LoVo (cell line): ENCODE data around the gene RIC8B.

Experiments used
- DNase-seq: peaks from one replicate; pipeline ENCODE4 v3.0.0-alpha.2; 2016; ENCODE audit warnings: low spot score

The RIC8B gene

DNA sequence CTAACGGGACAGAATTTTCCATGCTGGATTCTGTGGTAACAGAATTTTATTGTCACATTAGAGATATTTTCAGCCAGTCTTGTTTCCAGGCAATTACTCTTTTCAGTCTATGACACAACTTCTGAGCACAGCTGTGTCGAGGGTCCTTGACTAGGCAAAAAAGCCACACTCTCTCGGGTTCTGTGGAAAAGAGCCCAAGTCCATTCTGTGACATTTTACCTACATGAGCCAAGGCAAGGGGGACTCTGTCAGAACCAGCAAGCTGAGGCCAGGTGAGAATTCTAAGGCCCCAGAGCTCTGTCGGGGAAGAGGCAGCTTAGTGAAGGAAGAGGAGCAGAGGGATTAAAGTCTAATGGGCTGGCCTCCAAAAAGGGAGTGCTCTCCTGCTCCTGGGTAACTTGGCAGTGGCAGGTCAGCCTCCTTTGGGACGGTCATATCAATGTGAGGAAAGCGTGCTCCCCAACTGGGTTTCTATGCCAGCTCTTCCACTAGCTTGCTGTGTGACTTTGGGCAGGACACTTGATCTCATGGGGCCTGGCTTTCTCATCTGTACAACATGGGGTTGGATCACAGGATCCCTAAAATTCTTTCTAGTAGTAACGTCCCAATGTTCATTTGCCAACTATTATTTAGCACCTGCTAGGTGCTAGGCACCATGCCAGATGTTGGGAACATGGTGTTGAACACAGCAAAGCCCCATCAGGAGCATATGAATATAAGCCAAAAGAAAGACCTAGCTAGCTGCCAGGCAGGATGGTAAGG, 16.0 kb upstream of the RIC8B start:
- peak; percentile 50 for DNase-seq

DNA sequence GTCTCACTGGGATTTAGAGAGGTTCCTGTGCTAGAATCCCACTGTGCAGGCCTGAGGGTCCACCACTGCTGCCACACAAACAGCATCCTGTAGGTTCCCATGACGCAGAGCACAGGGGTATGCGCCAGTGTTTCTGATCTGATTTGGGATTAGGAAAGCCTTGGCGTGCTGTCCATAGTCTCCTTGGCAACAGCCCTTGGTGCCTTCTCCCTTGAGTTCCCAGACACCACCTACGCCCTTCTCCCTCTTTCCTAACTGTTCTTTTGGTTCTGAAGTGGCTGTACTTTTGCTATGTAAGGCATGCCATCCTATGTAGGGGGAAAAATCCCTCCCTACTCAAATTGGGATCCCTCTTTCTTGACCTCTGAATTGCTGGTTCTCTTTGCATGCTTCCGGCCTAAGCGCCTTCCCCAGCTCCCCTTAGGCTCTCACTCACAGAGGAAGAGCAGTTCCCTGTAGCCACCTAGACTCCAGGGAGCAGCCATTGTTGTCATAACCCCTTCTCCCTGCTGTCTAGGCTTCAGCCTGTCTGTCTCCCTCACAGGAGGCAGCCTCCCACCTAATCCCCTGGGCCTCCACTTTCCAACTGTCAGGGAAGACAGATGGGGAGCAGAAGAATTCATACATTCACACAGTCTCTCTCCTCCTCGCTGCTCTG, 14.8 kb upstream of the RIC8B start:
- no peak for DNase-seq

DNA sequence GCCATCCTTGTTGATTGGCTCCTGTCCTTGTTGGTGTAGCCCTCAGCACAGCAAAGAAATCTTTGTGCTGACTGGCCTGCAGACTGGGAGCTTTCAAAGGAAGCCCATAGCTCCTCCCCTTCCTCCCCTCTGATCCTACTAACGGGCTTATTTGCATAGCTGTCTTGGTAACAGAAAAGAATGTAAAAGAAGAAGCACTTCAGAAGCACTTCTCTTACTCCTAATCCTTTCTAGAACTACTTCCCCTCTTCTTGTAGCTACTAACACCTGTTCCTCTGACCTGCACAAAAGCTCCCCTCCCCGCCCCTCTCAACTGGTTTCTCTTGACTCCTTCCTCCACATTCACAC, 14.3 kb upstream of the RIC8B start:
- DNase-seq = no peak

DNA sequence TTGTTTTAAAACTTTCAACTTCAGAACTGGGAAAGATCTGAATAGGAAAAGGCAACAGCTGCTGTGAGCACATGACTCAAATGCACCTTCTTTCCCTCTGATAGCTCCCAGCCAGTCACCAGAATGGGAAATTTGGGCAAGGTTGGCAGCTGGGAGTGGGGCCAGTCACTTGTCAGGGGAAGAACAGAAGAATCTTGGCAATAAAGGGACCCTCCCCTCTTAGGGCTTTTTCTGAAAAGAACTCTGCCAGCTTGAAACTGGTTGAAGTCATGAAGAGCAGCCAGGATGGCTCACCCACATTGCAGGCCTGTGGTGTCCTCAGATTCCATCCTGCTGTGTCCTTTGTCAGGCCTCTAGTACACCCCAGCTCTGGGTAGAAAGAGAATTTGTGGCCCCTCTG, 10.3 kb upstream of the RIC8B start:
- no peak for DNase-seq

DNA sequence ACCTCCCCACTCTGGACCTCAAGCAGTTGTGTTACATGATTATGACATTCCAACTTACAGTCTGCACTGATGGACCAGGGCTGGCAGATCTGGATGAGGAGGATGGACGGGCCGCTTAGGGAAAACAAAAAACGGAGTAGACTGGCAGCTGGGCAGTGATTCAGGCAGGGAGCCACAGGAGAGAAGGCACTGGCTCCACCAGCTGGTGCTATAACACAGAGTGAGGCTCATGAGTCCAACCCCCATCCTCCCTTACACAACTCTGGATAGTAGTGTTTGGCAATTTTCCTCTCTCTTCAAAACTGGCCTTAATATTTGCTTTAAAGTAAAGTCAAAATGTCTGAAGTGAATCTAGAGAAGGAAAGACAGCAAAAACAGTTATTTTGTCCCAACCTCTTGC, 9.7 kb upstream of the RIC8B start:
- no peak for DNase-seq

DNA sequence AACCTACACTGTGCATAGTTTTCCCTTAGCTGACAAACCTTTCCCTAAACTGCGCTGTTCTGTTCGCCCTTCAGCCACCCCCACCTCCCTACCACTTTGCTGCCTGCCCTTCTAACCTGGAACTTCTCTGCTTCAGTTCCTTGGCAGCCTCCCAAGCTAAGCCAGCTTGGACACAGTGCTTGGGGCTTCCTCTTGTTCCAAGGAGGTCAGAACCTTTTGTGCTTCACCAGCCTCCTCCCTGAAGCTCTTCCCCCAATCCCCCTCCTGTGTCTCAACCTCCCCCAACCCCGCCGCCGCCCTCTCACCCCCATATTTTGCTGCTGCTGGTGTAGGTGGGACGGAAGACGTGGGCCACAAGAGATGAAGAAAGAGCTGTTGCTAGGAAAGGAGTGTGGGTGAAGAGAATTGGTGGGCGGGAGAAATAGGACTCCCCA, 8.1 kb upstream of the RIC8B start:
- DNase-seq = no peak

DNA sequence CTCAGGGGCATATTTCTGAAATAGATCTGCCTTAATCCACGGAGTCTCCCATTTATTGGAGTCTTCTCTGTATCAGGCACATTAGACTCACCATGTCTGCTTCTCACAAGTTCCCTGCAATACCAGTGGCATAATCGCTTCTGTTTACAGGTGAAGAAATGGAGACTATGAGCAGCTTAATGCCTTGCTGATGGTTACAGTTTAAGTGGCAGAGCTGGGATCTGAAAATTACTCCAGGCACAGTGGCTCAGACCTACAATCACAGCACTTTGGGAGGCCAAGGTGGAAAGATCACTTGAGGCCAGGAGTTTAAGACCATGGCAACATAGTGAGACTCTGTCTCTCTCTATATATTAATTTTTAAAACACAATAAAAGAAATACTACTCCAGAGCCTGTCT, 7.3 kb upstream of the RIC8B start:
- no peak for DNase-seq

DNA sequence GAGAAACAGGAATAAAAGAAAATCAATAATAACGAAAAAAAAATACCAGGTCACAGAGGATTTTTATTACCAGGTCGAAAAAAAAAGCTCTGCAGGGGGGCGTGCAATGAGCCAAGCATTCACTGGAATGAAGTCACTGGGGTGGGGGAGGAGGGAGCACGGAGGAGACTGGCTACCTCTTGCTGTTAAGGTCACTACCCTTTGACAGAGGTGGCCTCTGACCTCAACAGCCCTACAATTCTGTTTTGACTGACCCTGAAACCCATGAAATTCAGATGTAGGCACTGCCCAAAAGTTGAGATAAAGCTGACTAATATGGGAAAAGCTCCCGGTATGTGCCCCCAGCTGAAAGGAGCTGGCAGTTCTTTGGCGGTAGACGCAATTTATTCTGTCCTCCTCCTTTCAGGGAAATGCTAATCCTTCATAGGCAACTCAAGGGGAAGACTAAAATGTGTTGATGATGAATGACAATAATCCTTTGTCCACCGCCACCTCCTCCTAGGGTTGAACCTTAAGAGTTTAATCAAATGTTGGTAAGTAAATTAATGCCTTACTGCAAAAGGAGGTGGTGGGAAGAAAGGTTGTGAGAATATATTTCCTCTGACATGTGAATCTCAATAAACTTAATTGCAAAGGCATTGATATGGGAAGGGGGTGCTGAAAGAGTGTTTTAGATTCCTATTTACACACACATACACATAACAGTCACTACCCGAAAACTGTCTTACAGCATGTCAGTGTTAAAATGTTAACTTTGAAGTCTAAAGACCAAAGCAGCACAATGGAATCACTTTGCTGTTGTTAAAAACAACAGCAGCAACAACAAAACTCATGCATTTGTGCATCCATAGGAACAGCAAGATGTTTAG, 6.3 kb upstream of the RIC8B start:
- no peak for DNase-seq

DNA sequence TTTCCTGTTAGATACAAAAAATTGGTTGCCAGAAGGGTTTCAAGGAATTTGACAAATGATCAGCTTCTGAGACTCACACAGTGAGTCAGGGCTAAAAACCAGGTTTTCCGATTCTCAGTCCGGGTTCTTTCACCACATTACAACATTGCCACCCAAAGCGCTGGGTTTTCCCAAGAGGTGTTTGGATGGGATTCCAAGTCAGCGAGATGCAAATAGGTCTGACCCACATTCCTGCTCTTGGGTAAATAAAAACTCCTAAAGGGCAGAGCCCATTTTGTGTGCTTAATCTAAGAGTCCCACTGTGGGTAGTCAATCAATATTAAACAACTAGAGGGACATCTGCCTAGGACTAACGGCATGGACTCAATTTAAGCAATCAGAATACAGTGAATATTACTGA, 5.4 kb upstream of the RIC8B start:
- no peak for DNase-seq

DNA sequence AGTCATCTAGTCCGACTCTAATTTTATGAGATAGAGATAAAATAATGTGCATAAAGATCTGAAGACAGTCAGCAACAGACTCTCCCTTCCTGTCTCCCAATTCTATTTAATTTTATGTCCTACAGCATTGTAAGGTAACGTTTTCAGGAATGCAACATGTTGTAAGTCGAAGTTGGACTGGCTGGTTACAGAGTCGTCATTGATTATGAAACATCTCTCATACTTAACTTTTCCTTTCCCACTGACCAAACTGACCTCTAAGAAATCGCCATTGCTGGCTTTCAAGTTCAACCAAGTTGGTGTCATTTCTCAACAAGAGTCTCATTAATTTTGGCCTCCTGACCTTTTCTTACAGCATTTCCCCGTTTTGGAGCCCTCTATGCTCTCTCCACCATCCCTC, 4.9 kb upstream of the RIC8B start:
- no peak for DNase-seq

DNA sequence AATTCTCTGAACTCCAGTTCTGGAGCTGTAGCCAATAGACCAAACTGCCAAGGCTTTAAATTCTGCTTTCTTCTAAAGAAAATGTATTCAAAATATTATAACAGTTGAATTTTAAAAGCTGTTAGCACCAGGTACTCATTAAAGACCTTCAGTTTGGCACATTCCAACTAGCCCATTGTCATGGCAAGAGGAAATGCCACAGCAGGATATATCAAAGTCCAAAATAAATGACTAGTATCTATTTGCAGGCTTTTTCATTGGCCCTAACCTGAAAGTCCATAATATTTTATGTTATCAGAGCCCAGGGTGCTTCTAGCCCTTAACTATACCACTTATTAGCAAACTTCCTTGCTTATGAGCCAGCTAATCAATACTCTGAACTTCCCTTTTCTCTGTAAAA, 3.1 kb upstream of the RIC8B start:
- DNase-seq = peak; percentile 58

DNA sequence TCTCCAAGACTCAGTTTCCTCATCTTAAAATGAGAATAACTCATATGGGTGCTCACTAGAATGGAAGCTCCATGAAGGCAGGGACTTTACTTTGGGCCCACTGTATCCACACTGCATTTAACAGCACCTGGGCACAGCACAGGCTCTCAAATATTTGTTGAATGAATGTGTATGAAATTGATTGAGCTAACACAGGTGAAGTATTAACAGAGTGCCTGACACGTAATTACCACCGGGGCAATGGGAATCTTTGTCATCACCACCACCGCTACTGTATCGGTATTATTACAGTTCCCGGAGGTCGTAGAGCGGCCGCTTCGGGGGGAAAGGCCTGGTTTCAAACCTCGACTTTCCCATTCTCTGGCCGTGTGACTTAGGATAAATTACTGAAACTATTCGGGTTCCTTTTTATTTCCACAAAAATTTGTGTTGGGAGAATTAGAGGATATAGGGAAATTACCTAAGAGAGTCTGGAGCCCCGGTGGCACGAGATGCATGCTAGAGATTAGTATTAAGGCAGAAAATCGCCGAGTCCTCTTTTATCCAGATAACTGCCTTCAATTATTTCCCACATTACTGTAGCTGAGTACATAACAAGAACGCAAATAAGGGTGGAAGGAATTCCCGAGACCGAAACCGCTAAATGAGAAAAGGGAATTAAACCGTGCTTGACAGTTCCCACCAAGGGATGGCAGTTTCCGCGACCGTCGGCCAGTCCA, 1.0 kb upstream of the RIC8B start:
- no peak for DNase-seq

DNA sequence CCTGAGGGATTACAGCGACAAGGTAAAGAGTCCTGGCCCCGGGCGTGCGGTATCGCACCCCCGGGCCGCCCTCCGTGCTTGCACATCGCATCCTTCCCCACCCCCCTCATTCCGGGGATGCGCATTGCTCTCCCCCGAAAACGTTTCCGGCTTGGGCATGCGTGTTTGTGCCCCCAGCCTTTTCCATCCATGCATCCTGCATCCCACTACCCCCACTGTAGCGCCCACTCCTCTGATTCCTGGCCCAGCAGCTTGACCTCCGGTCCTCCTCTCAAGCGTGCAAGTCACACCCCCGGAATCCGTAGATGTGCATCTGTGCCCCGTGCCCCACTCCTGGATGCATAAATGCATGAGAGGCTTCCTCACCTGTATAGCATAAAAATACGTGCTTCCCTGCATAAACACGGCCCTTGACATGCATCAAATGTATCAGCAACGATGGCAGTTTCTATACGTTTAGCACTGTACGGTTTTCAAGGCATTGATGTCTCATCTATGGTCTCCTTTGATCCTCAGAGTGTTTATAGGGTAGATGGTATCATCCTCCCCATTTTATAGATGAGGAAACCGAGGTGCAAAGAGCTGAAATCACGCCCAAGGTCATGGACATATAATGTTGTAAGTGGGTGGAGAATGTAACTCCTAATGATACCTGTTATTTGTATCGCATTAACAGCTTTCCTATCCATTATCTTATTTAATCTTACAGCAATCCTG, 484 bp downstream of the RIC8B start:
- DNase-seq = no peak

DNA sequence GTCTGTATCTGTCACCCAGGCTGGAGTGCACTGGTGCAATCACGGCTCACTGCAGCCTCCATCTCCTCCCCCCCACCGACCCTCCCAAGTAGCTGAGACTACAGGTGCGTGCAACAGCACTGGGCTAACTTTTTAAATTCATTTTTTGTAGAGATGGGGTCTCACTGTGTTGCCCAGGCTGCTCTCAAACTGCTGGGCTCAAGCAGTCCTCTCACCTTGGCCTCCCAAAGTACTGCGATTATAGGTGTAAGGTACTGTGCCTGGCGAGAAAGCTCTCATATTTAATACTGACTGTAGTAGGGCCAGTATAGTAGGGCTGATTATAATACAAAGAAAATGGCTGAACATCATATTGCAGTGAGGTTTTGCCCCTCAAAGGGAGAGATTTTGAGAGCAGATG, 2.4 kb downstream of the RIC8B start:
- no peak for DNase-seq

DNA sequence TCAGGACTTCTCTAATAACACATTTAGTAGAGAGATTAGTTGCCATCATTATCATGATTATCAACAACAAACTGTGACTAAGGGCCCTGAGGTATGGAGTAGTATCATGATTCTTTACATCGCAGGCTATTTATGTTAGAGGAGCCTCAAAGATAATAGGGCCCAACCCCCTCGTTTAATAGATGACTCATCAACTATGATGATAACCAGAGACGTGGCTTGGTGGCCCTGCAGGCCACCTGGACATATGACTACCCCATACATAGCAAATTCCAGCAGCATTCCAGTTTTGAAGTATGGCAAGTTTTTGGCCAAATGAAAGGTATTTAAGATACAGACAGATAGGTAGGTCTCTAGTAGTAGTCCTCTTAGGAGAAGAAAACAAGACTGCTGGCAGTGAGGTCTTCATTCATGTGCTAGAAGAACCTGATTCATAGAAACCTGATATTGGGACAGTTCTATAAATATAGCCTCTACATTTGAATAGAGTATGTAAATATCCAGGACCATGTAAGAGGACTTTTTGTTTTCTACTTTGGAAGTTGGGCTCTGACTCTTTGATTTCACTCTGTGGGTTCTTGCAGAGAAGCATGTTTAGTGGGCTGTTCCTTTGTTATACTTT, 5.6 kb downstream of the RIC8B start:
- DNase-seq = peak; percentile 78

DNA sequence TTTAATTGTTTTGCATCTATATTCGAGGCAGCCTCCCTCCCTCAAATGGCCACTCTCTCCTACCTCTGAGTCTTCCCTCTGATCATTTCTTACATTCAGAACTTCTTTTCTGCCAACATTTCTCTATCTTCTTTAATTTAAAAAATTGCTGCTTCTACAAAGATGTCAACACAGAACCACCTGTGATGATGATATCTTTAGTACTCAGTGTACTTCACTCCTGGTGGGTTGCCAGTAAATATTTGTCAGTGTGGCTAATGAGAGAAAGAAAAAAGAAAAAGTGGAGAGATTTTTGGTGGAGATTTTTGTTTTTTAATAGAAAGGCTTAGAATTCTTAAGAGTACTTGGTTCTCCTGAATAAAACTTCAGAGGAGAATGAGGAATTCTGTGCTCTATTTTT, 8.1 kb downstream of the RIC8B start:
- DNase-seq = no peak

DNA sequence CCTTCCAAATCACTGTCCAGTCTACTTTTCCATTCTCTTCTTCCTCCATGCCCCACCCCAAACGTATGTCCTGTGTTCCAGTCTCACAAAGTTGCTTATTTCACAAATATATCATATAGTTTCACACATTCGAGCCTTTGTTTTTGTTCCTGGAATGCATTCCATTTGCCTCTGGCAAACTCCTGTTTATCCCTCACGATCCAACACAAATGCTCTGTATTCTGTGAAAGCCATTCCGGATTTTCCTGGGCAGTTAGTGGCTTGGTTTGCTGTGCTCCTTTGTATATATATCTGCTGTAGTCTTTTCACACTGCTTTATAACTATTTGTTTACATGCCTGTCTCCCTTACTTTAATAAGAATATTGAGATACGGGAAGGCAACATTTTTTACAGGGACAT, 9.0 kb downstream of the RIC8B start:
- no peak for DNase-seq

DNA sequence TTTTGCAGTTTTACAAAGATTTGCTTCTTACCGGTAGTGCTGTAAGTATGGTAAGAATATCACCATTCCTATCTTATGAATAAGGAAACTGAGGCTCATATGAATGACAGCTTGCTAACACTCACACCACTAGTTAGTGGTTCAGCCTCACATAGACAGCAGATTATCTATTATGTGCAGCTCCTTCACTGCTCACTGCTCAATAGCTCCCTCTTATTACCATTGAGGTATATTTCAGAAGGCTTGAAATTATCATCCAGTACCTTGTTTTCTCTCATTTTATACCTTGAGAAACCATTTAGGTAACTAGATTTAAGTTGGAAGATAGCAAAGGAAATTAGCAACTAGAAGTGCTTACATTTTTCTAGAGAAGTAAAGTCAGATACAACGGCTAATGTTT, 15.5 kb downstream of the RIC8B start:
- no peak for DNase-seq

DNA sequence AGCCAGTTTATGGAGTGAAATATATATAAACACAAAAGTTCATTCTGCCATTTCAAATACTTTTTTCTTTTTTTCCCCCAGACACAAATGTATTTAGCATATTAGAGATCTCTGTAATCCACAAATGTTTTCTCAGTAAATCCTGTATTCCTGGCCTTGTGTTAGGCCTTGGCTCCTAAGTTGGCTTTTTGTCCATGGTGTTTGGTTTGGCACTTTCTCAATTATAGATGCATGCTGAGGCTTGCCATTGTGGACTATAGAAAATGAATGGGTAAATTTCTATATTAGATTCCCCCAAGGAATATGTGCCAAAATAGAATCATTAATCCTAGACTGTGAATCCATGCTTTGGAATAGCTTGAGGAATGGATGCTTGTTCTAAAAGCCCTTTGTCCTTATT, 17.0 kb downstream of the RIC8B start:
- no peak for DNase-seq

DNA sequence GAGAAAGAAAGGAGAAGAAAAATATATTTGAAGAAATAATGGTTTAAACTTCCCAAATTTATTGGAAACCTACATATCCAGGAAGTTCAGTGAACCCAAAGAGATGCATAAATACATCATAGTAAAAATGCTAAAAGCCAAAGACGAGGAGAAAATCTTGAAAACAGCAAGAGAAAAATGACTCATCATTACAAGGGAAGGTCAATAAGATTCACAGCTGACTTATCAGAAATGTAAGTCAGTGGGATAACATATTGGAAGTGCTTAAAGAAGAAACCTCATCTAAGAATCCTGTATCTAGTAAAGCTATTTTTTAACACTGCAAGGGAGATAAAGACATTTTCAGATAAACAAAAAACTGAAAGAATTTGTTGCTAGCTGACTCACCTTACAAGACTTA, 19.9 kb downstream of the RIC8B start:
- no peak for DNase-seq

DNA sequence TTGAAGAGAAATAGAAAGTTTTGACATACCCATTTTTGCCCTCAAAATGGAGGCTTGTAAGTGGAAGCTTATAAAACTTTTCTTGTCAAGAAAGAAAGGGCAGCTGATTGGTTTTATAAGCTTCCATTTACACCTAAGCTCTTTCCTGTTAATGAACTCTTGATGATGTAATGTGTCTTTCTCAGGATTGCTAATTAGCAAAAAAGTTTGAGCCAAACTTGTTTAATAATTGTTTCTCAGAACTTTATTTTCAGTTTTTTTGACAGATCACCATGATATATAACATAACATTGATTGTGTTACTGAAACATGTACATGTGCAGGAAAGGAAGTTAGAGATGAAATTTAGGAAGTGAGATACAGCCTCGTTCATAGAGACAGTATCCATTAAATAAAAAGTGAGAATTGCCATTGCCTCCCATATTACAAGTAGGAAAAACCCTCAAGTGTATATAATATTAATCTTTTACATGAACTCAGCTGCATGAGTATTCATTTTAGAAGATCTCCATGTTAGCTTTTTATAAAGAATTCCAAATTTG, 26.8 kb downstream of the RIC8B start:
- DNase-seq = no peak
